ENCODE data around the gene PHACTR3. TPM values are rescaled to one million over a fixed set of nuclear protein-coding genes. Genes with fewer than 3 reads are reported as not detected.

Gene PHACTR3
- total and polyA plus RNA-seq, 2 donors (not counting 3 experiments of a cell fraction or from before 2014, with no cell fraction given) = not detected

DNA sequence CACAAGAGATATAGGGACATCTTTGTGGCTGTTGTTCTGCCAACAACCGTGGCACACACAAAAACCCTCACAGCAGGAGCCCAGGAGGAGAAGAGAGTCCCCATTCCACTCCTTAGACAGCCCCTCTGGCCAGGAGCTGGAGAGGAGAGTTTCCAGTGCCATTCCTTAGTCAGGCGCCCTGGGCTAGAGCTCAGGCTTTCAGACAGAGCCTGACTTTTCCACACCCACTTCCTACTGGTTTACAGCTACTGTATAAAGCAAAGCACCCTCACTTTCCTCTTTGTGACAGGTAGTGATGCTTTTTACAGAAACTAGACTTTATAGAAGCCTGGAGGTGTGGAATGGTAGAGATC is 183.2 kb downstream of the PHACTR3 start:
- no peaks in the 10 kb centered on the region for H3K9me3 ChIP-seq (replicated peaks; ENCODE audit: control insufficient read depth, insufficient read depth, low read length)
- FAIRE-seq (no peak), DNase-seq (ENCODE audit: low read depth, low spot score) (no peak)
- no peak overlapping the region for H3K9ac ChIP-seq (replicated peaks; ENCODE audit: extremely low read depth, insufficient read depth, low read length)
- no peaks in the 10 kb centered on the region for H3K36me3 ChIP-seq (ENCODE audit: control insufficient read depth in 2 of 2, extremely low read depth in 1 of 2, insufficient read depth in 2 of 2, low read length in 2 of 2)
- dilution Hi-C loops (cut with MboI; ENCODE audit: extremely low pct_ligation_motif_present, low sequenced_read_pairs) (no loop called here), intact Hi-C loops (cut with micrococcal nuclease) (no loop called here)
- H3K27me3 ChIP-seq (ENCODE audit: control insufficient read depth in 2 of 2, insufficient read depth in 2 of 2, low read length in 2 of 2) = no peaks in the 10 kb centered on the region
- H3K9me1 ChIP-seq (replicated peaks; ENCODE audit: control insufficient read depth, extremely low read depth, insufficient read depth, low read length) = no peaks in the 10 kb centered on the region
- no peaks in the 10 kb centered on the region for H3K4me1 ChIP-seq (ENCODE audit: control insufficient read depth, extremely low read depth, insufficient read depth, low read length)
- no peak overlapping the region for H3K4me3 ChIP-seq (replicated peaks in 1 of 3; ENCODE audit: insufficient read depth in 1 of 3, low read depth in 1 of 3, low read length in 3 of 3)
- no peak overlapping the region for H3K27ac ChIP-seq (ENCODE audit: insufficient read depth, low read depth, low read length)
- no peak overlapping the region for H2AFZ ChIP-seq (ENCODE audit: low read depth, low read length)
- no peaks in the 10 kb centered on the region for H4K20me1 ChIP-seq (replicated peaks; ENCODE audit: control insufficient read depth, extremely low read depth, insufficient read depth, low read length)
- H3K4me2 ChIP-seq (ENCODE audit: insufficient read depth, low read length) = no peak overlapping the region
- ChIA-PET POLR2A (no interaction called here), CTCF (no interaction called here)
- TF ChIP-seq MAX (IDR thresholded peaks at IDR 0.05; ENCODE audit: insufficient read depth, insufficient read length) (no peak), POLR2AphosphoS5 (IDR thresholded peaks at IDR 0.05; ENCODE audit: insufficient read depth, low read depth, low read length) (no peak), POLR2A (IDR thresholded peaks at IDR 0.05; ENCODE audit: low read depth, low read length) (no peak)
- no TSS peak for BruUV-seq (replicated peaks)
- no peaks in the 10 kb centered on the region for H3K79me2 ChIP-seq (ENCODE audit: control insufficient read depth, insufficient read depth, low read length)

DNA sequence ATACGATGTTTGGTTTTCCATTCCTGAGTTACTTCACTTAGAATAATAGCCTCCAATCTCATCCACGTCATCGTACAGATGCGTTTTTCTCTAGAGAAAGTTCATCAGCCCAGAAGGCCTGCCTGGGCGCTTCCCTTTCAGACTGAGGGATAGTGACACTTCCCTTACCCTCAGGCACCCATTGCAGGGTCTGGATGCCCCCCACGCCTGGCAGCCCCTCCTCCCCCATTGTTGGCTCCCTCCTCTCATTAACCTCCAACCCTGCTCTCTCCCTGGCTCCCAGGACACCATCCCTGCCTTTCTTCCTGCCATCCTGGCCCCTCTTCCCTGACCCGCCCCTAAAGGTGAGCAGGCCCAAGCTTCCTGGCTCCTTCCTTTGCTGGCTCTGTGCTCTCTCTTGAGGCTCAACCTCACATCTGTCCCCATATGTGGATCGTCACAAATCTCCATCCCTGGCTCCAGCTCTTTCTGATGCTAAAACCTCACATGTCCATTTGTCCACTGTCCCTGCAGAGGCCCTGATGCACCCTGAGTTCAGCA is 183.9 kb downstream of the PHACTR3 start:
- no peaks in the 10 kb centered on the region for H3K9me3 ChIP-seq (replicated peaks; ENCODE audit: control insufficient read depth, insufficient read depth, low read length)
- no peak overlapping the region for H3K9ac ChIP-seq (replicated peaks; ENCODE audit: extremely low read depth, insufficient read depth, low read length)
- dilution Hi-C loops (cut with MboI; ENCODE audit: extremely low pct_ligation_motif_present, low sequenced_read_pairs) (no loop called here), intact Hi-C loops (cut with micrococcal nuclease) (no loop called here)
- H3K9me1 ChIP-seq (replicated peaks; ENCODE audit: control insufficient read depth, extremely low read depth, insufficient read depth, low read length) = no peaks in the 10 kb centered on the region
- H3K27ac ChIP-seq (ENCODE audit: insufficient read depth, low read depth, low read length) = no peak overlapping the region
- no peaks in the 10 kb centered on the region for H3K4me1 ChIP-seq (ENCODE audit: control insufficient read depth, extremely low read depth, insufficient read depth, low read length)
- H3K4me3 ChIP-seq (replicated peaks in 1 of 3; ENCODE audit: insufficient read depth in 1 of 3, low read depth in 1 of 3, low read length in 3 of 3) = no peak overlapping the region
- no peak overlapping the region for H2AFZ ChIP-seq (ENCODE audit: low read depth, low read length)
- no peak for TF ChIP-seq MYC (IDR thresholded peaks at IDR 0.05; ENCODE audit: low read depth, low read length)
- TF ChIP-seq FOS (IDR thresholded peaks at IDR 0.05; ENCODE audit: borderline replicate concordance, insufficient read depth, low read length) = no peak
- no peak for TF ChIP-seq GATA2 (IDR thresholded peaks at IDR 0.05; ENCODE audit: insufficient read depth, insufficient read length, low read depth, low read length)
- no peak for TF ChIP-seq JUN (IDR thresholded peaks at IDR 0.05; ENCODE audit: borderline replicate concordance, insufficient read depth, insufficient read length, low read depth)
- no peak for TF ChIP-seq CTCF (IDR thresholded peaks at IDR 0.05; ENCODE audit: extremely low read depth in 1 of 2, insufficient read depth in 1 of 2, low read depth in 1 of 2, low read length in 2 of 2)
- no peak for TF ChIP-seq POLR2A (IDR thresholded peaks at IDR 0.05; ENCODE audit: low read depth, low read length)
- no peak for TF ChIP-seq EZH2 (IDR thresholded peaks at IDR 0.05; ENCODE audit: borderline replicate concordance, low read depth, low read length, severe bottlenecking)
- no peak for TF ChIP-seq MAX (IDR thresholded peaks at IDR 0.05; ENCODE audit: insufficient read depth, insufficient read length)
- TF ChIP-seq POLR2AphosphoS5 (IDR thresholded peaks at IDR 0.05; ENCODE audit: insufficient read depth, low read depth, low read length) = no peak
- no peaks in the 10 kb centered on the region for H3K27me3 ChIP-seq (ENCODE audit: control insufficient read depth in 2 of 2, insufficient read depth in 2 of 2, low read length in 2 of 2)
- no peak for DNase-seq (ENCODE audit: low read depth, low spot score)
- H3K4me2 ChIP-seq (ENCODE audit: insufficient read depth, low read length) = no peak overlapping the region
- no TSS peak for BruUV-seq (replicated peaks)
- no peak for FAIRE-seq
- POLR2A ChIA-PET = no interaction called here
- H4K20me1 ChIP-seq (replicated peaks; ENCODE audit: control insufficient read depth, extremely low read depth, insufficient read depth, low read length) = no peaks in the 10 kb centered on the region
- CTCF ChIA-PET = no interaction called here
- no peaks in the 10 kb centered on the region for H3K36me3 ChIP-seq (ENCODE audit: control insufficient read depth in 2 of 2, extremely low read depth in 1 of 2, insufficient read depth in 2 of 2, low read length in 2 of 2)
- H3K79me2 ChIP-seq (ENCODE audit: control insufficient read depth, insufficient read depth, low read length) = no peaks in the 10 kb centered on the region
